Non-pigmented ciliary epithelial cell (primary cell): Measurements from ENCODE around the gene ARFGEF3.
A peak's percentile ranks its signal among the peaks of the same experiment; 100 is the strongest.
"Not testable (repeated sequence)": the region's sequence is repeated elsewhere in the genome, so short reads cannot be mapped to it uniquely, and the experiment has no call there.

Experiments used
- DNase-seq: peaks from one replicate; pipeline ENCODE4 v3.0.0-alpha.2; 2010; ENCODE audit warnings: low read depth

Gene ARFGEF3, protein sequence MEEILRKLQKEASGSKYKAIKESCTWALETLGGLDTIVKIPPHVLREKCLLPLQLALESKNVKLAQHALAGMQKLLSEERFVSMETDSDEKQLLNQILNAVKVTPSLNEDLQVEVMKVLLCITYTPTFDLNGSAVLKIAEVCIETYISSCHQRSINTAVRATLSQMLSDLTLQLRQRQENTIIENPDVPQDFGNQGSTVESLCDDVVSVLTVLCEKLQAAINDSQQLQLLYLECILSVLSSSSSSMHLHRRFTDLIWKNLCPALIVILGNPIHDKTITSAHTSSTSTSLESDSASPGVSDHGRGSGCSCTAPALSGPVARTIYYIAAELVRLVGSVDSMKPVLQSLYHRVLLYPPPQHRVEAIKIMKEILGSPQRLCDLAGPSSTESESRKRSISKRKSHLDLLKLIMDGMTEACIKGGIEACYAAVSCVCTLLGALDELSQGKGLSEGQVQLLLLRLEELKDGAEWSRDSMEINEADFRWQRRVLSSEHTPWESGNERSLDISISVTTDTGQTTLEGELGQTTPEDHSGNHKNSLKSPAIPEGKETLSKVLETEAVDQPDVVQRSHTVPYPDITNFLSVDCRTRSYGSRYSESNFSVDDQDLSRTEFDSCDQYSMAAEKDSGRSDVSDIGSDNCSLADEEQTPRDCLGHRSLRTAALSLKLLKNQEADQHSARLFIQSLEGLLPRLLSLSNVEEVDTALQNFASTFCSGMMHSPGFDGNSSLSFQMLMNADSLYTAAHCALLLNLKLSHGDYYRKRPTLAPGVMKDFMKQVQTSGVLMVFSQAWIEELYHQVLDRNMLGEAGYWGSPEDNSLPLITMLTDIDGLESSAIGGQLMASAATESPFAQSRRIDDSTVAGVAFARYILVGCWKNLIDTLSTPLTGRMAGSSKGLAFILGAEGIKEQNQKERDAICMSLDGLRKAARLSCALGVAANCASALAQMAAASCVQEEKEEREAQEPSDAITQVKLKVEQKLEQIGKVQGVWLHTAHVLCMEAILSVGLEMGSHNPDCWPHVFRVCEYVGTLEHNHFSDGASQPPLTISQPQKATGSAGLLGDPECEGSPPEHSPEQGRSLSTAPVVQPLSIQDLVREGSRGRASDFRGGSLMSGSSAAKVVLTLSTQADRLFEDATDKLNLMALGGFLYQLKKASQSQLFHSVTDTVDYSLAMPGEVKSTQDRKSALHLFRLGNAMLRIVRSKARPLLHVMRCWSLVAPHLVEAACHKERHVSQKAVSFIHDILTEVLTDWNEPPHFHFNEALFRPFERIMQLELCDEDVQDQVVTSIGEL (N-terminal part only)

GRCh38 chr6:138161338-138162110 is at the start of gene ARFGEF3:
TSS of gene ARFGEF3 (plus strand) at chr6:138161939. CDS start at chr6:138162087, 148 bp downstream.
- DNase-seq, result no peak

DNA sequence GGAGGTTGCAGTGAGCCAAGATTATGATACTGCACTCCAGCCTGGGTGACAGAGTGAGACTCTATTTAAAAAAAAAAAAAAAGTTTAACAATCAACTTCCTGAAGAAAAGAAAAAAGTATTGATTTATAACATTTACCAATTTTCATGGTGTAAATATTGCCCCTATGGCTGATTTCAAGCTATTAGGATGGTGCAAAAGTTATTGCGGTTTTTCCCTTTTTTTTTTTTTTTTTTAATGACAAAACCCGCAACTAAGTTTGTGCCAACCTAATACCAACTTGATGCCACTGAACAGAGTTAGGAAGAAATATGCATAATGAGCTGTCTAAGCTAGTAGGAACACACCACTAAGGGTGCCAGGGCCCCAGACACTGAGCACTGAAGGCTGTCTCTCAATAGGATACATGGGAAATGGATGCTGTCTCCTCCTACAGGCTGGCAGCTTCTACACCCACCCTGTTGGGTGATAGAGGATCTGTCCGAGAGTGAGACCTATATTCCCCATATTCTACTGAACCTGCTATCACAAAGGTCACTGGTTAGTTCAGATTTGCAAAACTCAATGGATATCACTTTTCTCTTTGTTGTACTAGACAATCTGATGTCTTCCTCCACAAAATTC is 48.0 kb upstream of the ARFGEF3 start:
- DNase-seq, result no peak

DNA sequence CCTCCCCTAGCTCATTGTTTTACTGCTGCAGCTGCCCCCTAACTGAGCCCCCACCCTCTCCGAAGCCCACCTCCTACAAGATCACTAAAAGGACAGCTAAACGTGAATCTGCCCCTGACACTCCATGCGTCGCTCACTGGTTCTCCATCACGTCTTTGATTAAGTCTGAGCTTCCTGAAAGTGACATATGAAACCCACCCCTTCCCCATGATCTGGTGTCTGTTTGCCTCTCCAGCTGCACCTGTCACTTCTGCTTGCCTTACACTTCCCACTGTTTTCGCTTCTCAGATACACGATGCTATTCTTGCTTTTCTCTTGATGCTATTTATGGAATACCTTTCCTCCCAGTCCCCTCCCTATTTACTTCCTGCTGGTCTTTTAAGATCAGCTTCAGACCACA is 46.5 kb upstream of the ARFGEF3 start:
- no peak for DNase-seq

- peak; percentile 34 for DNase-seq
Measured at GRCh38 chr6:138115877-138116660, 45.7 kb upstream of the ARFGEF3 start.

DNA sequence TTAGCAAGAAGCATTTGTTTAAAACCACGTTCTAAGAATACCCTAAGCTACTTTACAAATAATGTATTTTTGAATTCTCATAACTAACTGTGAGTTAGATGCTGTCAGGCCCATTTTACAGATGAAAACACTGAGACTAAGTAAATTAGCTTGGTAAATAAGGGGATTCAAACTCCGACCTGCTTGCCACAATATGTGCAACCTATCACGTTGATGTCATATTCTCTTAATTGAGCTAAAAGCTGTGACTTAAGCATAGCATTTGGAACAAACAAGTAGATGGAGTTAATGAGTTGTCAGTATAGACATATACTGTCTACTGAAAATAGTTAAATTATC is 45.1 kb upstream of the ARFGEF3 start:
- no peak for DNase-seq

DNA sequence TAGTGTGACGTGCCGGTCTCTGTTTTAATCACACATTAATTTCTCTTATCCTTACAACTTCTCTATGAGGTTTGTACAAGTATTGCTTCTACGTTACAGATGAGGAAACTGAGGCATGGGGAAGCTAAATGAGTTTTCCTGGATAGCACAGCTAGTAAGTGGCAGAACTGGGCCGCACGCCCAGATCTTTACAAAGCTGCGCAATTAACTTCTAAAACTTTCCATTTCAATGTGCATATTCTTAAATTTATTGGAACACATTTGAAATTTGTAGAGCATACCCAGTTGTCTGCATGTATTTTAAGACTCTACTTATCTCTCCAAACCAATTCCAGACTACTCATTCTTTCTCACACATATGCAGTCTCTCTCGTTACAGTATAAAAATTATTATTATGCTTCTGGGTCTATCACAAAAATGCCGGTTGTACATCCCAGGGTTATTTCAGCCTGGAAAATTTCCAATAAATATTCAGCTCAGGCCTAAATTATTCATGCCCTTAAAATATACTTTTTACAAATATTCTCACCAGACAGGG is 44.3 kb upstream of the ARFGEF3 start:
- DNase-seq, result no peak

GRCh38 chr6:138119229-138119628 is 42.5 kb upstream of the ARFGEF3 start:
- DNase-seq, result not testable (repeated sequence)

DNA sequence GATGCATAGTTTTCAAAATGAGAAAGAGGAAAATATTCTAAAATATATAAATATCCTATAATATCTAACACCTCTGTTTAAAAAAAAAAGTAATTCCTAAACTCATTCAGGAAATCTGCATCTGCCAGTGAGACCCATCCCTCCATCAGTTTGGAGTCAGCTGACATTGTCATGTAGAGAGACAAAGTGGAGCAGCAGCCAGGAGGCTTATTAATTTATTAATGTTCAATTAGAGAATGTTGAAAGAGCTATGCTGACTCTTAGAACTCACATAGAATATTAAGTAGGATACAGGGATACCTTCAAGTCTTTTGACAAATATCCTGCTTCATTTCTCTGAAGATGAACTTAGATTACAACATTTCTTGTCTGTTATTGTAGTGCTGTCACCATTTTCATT is 41.8 kb upstream of the ARFGEF3 start:
- DNase-seq, result no peak

DNA sequence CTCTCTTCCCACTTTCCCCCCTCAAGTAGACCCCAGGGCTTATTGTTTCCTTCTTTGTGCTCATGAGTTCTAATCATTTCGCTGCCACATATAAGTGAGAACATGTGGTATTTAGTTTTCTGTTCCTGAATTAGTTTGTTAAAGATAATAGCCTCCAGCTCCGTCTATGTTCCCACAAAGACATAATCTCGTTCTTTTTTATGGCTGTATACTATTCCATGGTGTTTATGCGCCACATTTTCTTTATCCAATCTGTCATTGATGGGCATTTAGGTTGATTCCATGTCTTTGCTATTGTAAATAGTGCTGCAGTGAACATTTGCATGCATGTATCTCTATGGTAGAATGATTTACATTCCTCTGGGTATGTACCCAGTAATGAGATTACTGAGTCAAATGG is 37.6 kb upstream of the ARFGEF3 start:
- DNase-seq, result no peak

DNA sequence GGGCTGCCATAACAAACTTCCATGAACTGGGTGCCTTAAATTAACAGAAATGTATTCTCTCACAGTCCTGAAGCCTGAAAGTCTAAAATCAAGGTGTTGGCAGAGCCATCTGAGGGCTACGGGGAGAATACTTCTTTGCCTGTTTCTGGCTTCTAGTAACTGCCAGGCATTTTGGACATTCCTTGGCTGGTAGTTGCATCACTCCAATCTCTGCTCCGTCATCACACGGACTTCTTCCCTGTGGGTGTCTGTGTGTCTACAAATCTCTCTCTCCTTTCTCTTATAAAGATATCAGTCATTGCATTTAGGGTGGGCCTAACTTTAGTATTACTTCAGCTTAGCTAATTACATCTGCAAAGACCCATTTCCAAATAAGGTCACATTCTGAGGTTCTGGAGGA is 33.6 kb upstream of the ARFGEF3 start:
- DNase-seq, result no peak

DNA sequence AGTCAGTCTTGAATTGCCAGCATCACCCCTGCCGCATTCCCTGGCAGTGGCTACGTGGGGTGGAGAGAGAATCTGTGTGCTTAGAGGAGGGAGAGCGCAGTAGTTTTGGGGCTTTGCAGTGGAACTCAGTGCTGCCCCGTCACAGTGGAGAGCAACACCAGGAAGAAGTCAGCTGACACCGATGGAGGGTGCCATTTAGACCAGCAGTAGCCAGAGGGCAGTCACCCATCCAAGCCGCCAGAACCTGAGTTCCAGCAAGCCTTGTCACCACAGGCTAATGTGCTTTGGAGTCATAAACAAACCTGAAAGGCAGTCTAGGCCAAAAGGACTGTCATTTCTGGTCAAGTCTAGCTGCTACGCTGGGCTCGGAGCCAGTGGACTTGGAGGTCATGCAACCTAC is 32.5 kb upstream of the ARFGEF3 start:
- DNase-seq, result no peak

GRCh38 chr6:138142806-138143205 is 18.9 kb upstream of the ARFGEF3 start:
- no peak for DNase-seq

DNA sequence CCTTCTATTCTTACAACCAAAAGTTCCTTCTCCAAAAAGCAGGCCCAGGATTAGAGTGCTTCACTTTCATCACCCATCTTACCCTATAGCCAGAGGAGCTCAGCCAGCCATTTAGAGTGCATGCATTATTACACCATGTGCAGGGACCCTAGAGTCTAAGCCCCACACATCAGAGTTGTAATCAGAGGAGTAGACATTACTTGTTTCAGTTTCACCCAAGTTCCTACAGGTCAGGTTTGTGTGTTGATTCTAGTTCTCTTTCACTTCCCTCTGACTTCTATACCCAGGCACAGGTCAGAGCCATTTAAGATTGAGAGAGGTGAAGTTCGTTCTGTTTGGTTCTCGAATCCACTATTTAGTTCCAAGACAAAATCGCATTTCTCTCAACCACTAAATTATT is 16.3 kb upstream of the ARFGEF3 start:
- DNase-seq, result no peak

- no peak for DNase-seq
Measured at GRCh38 chr6:138146544-138146943, 15.2 kb upstream of the ARFGEF3 start.

DNA sequence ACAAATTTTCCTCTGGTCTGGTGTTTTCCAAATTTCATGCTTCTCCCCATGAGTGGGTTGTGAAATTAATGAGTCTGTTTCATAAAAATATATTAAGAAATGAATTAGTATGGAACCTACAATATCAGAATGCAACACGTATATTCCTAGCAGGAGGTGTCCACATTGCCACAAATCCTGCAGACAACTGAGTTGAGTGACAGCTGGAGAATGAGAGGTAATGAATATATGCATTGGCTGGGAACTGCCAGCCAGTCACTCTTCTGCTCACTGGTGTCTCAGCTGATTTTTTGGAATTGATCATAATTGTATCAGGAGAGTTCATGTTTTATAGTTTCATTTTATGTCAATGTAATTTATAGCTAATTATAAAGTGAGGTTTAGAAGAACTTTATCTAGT is 6.3 kb upstream of the ARFGEF3 start:
- DNase-seq, result no peak

GRCh38 chr6:138157986-138158638 is 3.6 kb upstream of the ARFGEF3 start:
- no peak for DNase-seq

DNA sequence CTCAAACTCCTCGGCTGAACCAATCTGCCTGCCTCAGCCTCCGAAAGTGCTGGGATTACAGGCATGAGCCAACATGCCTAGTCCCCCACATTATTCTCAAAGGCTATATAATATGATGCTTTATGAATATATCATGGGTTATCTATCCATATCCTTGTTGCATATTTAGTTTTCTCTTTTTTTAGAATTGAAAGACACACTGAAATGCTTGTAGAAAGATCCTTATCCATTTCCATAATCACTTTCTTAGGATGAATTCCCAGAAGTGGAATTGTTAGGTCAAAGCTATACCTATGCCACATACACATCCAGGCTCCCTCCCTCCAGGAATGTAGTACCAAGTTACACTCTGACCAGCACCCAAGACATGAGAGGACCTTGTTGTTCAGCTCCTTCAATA is 2.5 kb upstream of the ARFGEF3 start:
- no peak for DNase-seq

DNA sequence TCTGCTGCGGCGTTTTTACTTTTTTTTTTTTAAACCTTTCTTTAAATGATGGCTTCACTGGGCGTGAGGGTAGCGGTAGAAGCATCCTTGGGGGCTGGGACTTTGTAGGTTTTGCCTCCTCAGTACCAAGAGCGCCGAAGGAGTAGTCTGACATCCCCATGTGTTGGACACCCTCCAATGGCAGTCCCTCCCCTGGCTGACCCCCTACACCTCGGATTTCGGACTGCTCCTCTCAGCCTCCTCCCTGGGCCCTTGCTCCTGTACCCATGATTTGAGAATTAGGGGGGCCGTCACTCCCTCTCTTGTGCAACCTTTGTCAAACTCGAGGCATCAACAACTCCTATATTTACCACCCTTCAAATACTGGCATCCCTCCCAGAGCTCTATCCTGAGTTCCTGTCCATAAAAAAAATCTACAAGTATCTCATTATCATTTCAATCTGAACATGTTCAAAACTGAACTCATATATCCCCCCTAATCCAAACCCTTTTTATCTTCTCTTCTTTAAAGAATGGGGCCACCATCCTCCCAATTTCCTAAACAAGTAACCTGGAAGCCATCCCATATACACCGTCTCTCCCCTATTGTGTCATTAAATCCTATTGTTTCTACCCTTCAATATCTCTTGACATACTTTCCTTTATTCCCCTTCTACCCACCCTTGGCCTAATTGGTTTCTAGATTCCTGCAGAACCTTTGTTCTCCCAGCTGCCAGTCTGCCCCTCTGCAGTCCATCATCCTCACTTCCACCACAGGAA is 1.2 kb upstream of the ARFGEF3 start:
- DNase-seq, result no peak

GRCh38 chr6:138161088-138161337 is 726 bp upstream of the ARFGEF3 start:
- DNase-seq, result no peak
